Caco-2 (cell line): Measurements from ENCODE around the gene CCDC154. TPM values are rescaled to one million over a fixed set of nuclear protein-coding genes. Genes with fewer than 3 reads are reported as not detected.

Experiments used
- BruUV-seq: library from RNA; stranded (reverse); fragments of 400-500 nt; replicated peaks from 2 replicates; lab custom pipeline; 2021; lab: Mats Ljungman, UMichigan
- CTCF ChIA-PET: fragments of 300-600 bp; sonication (Branson Sonifier 250); formaldehyde crosslinking; loops from one replicate; lab custom pipeline; 2022; ENCODE audit warnings: antibody characterized with exemption; lab: Charles Lee
- POLR2A ChIA-PET: fragments of 300-600 bp; sonication (Branson Sonifier 250); formaldehyde crosslinking; loops from one replicate; lab custom pipeline; 2022; ENCODE audit warnings: antibody characterized with exemption; lab: Charles Lee
- DNase-seq, 2 experiments: peaks; one replicate each; pipeline versions ENCODE4 v3.0.0 to v3.0.0-alpha.2; 2020 to 2022
- H3K27me3 ChIP-seq: replicated peaks from 2 replicates; pipeline ENCODE4 v1.6.0; 2011; ENCODE audit warnings: low read length; ENCODE audit not compliant: control insufficient read depth, insufficient read depth
- H3K36me3 ChIP-seq: 2 replicates; pipeline ENCODE4 v1.5.1; 2011; ENCODE audit warnings: low read length; ENCODE audit not compliant: control insufficient read depth, insufficient read depth
- H3K4me1 ChIP-seq: fragments of 250-450 bp; sonication (Bioruptor Pico); 2 replicates; pipeline ENCODE4 v1.5.1; 2020; ENCODE audit warnings: mild to moderate bottlenecking
- H3K4me3 ChIP-seq: 2 replicates; pipeline ENCODE4 v1.5.1; 2011; ENCODE audit warnings: low read depth, mild to moderate bottlenecking, control low read depth, low read length
- H3K9me3 ChIP-seq: fragments of 250-450 bp; sonication (Bioruptor Pico); 2 replicates; pipeline ENCODE4 v1.5.1; 2020; ENCODE audit warnings: mild to moderate bottlenecking, moderate library complexity
- H3K27ac Mint-ChIP-seq: one replicate; pipeline ENCODE4 v1.8.0; 2022; ENCODE audit warnings: mixed read lengths; ENCODE audit not compliant: unreplicated experiment
- H3K27me3 Mint-ChIP-seq: one replicate; pipeline ENCODE4 v1.8.0; 2022; ENCODE audit warnings: mixed read lengths; ENCODE audit not compliant: insufficient read depth, unreplicated experiment
- H3K36me3 Mint-ChIP-seq: one replicate; pipeline ENCODE4 v1.8.0; 2022; ENCODE audit warnings: mild to moderate bottlenecking, mixed read lengths; ENCODE audit not compliant: insufficient read depth, unreplicated experiment
- H3K4me1 Mint-ChIP-seq: one replicate; pipeline ENCODE4 v1.8.0; 2022; ENCODE audit warnings: low read depth, mixed read lengths; ENCODE audit not compliant: unreplicated experiment
- H3K4me3 Mint-ChIP-seq: one replicate; pipeline ENCODE4 v1.8.0; 2022; ENCODE audit warnings: mild to moderate bottlenecking, moderate library complexity, mixed read lengths; ENCODE audit not compliant: unreplicated experiment
- H3K9me3 Mint-ChIP-seq: one replicate; pipeline ENCODE4 v1.8.0; 2022; ENCODE audit warnings: mixed read lengths; ENCODE audit not compliant: unreplicated experiment
- CTCF ChIP-seq, 2 experiments: fragments of 200-600 bp in 1 of 2; IDR thresholded peaks; 1 replicate in 1 of 2; 2 replicates in 1 of 2; pipeline versions ENCODE4 v1.5.1 to v1.8.0; 2011 to 2022; ENCODE audit warnings: antibody characterized with exemption in 1 of 2, control low read depth in 1 of 2, inconsistent platforms in 1 of 2, low read depth in 1 of 2, low read length in 1 of 2, mild to moderate bottlenecking in 1 of 2, moderate library complexity in 1 of 2; ENCODE audit not compliant: insufficient read depth in 1 of 2, severe bottlenecking in 1 of 2, unreplicated experiment in 1 of 2
- intact Hi-C: fragments of 100-400 bp; cut with micrococcal nuclease; formaldehyde crosslinking; loops from one replicate; pipeline ENCODE4 v1.10.0; 2022; ENCODE audit not compliant: unreplicated experiment
- total RNA-seq: library from RNA; stranded (reverse); gene quantifications from 2 replicates; pipeline ENCODE4 v1.2.3, GENCODE V29; 2022

The CCDC154 gene
- total RNA-seq, 1 experiment from 2014 or later, result 1.1 TPM

- CTCF ChIA-PET, result interaction anchor here (0.7 kb wide), 1 partner anchor 14 kb away, joined by 3 read pairs; no protein-coding TSS in a partner anchor
- POLR2A ChIA-PET, result no interaction called here
- H3K4me3 Mint-ChIP-seq, result no peak overlapping the region
- peaks cover 11% of the 10 kb centered on the region for H3K36me3 Mint-ChIP-seq
- Histone ChIP-seq H3K4me3 (no peak overlapping the region), H3K9me3 (no peaks in the 10 kb centered on the region), H3K36me3 (no peaks in the 10 kb centered on the region; the same call in 1 of the 2 replicates), H3K4me1 (no peaks in the 10 kb centered on the region), H3K27me3 (no peaks in the 10 kb centered on the region)
- no peak for DNase-seq
- intact Hi-C loops, result no loop called here
- no peaks in the 10 kb centered on the region for H3K4me1 Mint-ChIP-seq
- H3K9me3 Mint-ChIP-seq, result no peaks in the 10 kb centered on the region
- TF ChIP-seq CTCF (IDR thresholded peaks at IDR 0.05; ENCODE audit: insufficient read depth in 1 of 2, low read depth in 1 of 2, low read length in 1 of 2, severe bottlenecking in 1 of 2, unreplicated experiment in 1 of 2), result no peak
- no peaks in the 10 kb centered on the region for H3K27me3 Mint-ChIP-seq
- H3K27ac Mint-ChIP-seq, result no peak overlapping the region
- no TSS peak for BruUV-seq
Measured at GRCh38 chr16:1465567-1465915, 21.2 kb upstream of the CCDC154 start.

GRCh38 chr16:1464894-1465566 lies 20.7 kb upstream of the CCDC154 start:
- Mint-ChIP-seq H3K4me1 (no peaks in the 10 kb centered on the region), H3K36me3 (peaks cover 14% of the 10 kb centered on the region), H3K9me3 (no peaks in the 10 kb centered on the region), H3K4me3 (no peak overlapping the region), H3K27ac (no peak overlapping the region), H3K27me3 (no peaks in the 10 kb centered on the region)
- no peaks in the 10 kb centered on the region for H3K4me1 ChIP-seq
- DNase-seq, result no peak
- H3K4me3 ChIP-seq, result no peak overlapping the region
- TF ChIP-seq CTCF (IDR thresholded peaks at IDR 0.05; ENCODE audit: insufficient read depth in 1 of 2, low read depth in 1 of 2, low read length in 1 of 2, severe bottlenecking in 1 of 2, unreplicated experiment in 1 of 2), result no peak
- H3K36me3 ChIP-seq, result no peaks in the 10 kb centered on the region
- CTCF ChIA-PET, result interaction anchor here (0.7 kb wide), 1 partner anchor 15 kb away, joined by 3 read pairs; no protein-coding TSS in a partner anchor
- no peaks in the 10 kb centered on the region for H3K9me3 ChIP-seq
- BruUV-seq, result no TSS peak
- H3K27me3 ChIP-seq, result no peaks in the 10 kb centered on the region
- intact Hi-C loops, result no loop called here
- POLR2A ChIA-PET, result no interaction called here

- intact Hi-C loops, result no loop called here
- POLR2A ChIA-PET, result no interaction called here
Measured at GRCh38 chr16:1464196-1464893, 20.0 kb upstream of the CCDC154 start.

More at GRCh38 chr16:1464196-1464893, 20.0 kb upstream of the CCDC154 start:
- Histone ChIP-seq H3K4me3 (no peak overlapping the region), H3K27me3 (no peaks in the 10 kb centered on the region), H3K9me3 (no peaks in the 10 kb centered on the region), H3K4me1 (no peaks in the 10 kb centered on the region), H3K36me3 (no peaks in the 10 kb centered on the region)
- CTCF ChIA-PET, result no interaction called here
- Mint-ChIP-seq H3K27me3 (no peaks in the 10 kb centered on the region), H3K36me3 (peaks cover 14% of the 10 kb centered on the region), H3K4me3 (no peak overlapping the region), H3K4me1 (no peaks in the 10 kb centered on the region), H3K9me3 (no peaks in the 10 kb centered on the region), H3K27ac (no peak overlapping the region)
- TF ChIP-seq CTCF (IDR thresholded peaks at IDR 0.05; ENCODE audit: insufficient read depth in 1 of 2, low read depth in 1 of 2, low read length in 1 of 2, severe bottlenecking in 1 of 2, unreplicated experiment in 1 of 2), result no peak
- DNase-seq, result no peak
- BruUV-seq, result no TSS peak
